ENCODE measurements around the gene NAAA.
"Not testable (repeated sequence)": the region's sequence is repeated elsewhere in the genome, so short reads cannot be mapped to it uniquely, and the experiment has no call there.

Gene NAAA

DNA sequence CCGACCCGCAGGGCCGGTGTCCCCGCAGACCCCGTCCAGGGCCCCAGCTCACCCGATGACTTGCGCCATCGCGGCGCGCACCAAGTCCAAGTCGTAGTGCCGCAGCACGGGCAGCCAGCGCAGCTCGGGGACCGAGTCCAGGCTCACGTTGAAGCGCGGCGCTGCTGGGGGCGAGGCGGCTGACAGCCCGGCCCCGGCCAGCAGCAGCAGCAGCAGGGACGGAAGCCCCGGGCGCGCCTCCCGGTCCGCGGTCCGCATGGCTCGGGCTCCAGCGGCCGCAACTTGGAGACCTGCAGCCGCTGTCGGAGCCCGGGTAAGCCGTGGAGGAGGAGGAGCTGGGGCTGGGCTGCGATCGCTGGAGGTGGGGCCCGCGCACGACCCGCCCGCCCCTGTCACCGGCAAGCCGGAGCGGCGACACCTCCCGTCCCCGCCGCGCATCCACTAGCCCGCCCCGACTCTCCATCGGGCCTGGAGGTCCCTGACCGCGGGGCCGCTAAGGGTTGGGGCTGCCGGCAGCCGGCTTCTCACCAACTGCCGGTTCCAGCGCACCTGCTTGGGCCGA, at the start of gene NAAA:
NAAA (minus strand) TSS at position 322 of the 562 bp plus-strand sequence; CDS start at position 258, 64 bp downstream.
- DNase-seq: no peak

DNA sequence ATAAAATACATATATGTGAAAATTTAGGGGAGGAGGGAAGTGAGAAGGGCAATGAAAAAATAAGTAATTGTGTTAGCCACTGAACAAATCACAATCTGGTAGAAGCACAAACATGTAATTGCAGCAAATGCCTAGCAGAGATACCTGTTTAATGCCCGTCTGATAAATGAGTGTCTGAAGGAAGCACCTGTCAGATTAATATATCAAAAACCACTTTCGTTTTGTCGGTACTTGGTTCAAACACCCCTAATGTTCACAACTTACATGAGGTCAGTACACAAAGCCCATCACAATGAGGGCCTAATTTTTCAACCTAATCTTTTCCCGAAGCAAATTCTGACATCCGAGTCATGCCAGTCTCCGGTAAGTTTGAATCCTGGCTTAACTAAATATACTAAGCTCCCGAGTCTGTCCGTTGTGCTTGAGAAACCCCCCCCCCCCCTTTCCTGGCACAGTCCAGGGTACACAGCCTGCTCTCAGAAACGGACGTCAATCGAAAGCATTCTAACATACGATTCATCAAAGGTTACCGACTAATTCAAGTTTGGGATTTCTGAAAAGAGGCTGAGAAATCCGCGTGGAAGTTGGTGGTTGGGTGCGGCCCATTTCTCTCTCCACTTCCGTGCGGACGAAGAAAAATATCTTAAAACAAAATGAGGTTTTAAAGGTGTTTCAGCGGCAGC, 49.2 kb upstream of the NAAA start:
- DNase-seq: no peak

DNA sequence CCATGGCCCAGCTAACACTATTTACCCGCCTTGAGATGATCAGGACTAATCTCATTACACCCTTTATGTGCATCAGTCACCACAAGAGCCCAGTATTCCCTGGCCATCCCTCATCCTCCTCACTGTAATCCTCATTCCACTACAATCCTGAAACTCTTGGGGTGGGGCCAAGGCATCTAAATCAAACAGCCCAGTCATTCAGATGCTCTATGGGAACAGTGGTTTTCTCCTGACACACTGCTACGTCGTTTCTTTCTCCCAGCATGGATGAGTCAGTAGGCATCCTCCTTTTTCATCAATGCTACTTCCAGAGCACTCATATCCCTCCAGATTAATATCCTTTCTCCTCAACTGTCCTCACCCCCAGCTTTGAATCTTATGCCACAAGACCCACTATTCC, 44.3 kb upstream of the NAAA start:
- DNase-seq: no peak

DNA sequence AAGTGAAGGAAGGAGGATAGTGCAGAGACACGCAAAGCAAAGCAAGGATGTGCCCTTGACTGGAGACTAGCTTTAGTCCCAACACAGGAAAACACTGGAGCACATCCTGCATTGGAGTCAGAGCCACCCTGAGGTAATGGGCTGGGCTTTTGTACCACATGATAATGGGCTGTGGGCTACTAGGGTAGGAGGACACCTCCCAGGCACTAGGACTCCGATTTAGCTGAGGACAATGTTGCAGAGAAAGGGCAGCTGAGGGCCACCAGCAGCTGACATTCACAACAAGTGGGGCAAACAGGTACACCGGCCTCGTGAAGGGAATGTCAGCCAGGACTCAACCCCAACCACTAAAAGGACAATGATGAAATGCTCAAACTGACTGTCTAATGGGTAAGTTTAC, 39.8 kb upstream of the NAAA start:
- no peak for DNase-seq

DNA sequence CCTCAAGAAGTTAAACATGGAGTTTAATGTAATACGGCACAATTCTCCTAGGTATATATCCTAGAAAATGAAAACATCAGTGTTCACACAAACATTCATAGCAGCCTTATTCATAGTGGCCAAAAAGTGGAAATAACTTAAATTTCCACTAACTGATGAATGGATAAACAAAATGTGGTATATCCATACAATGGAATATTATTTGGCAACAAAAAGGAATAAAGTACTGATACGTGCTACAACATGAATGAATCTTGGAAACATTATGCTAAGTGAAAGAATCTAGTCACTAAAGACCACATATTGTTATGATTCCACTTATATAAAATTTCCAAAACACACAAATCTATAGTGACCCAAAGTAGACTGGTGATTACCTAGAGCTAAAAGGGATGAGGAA, 35.4 kb upstream of the NAAA start:
- DNase-seq: no peak

DNA sequence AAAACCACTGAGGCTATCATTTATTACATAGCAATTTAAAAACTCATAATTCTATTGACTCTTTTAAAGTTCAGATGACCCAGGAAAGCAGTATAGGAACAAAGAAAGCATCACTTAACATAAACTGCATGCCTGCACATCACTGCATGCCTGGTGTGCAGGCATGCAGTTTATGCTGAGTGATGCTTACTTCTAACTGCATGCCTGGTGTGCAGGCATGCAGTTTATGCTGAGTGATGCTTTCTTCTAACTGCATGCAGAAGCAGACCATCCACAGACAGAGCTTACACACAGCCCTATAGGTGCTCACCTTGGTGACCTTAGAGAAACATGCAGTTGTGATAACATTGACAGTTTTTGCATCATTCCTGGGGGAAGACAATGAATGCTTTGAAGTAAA, 33.0 kb upstream of the NAAA start:
- DNase-seq: no peak

DNA sequence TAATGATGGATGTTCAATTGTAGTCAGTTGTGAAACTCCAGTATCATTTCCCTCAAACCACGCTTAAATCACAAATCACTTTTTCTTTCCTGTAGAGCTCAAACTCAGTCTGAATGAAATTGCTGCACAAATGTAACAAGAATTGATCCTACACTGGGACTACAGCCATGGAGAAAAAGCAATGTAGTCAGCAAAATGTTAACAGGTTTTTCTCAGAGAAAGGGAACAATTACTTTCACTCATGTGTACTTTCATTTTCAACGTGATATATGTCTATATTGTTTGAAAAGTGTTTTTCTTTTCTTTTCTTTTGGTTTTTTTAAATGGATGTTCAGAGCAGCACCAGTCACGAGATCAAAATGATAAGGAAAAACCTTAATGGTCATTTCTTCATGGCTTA, 27.3 kb upstream of the NAAA start:
- DNase-seq: no peak

DNA sequence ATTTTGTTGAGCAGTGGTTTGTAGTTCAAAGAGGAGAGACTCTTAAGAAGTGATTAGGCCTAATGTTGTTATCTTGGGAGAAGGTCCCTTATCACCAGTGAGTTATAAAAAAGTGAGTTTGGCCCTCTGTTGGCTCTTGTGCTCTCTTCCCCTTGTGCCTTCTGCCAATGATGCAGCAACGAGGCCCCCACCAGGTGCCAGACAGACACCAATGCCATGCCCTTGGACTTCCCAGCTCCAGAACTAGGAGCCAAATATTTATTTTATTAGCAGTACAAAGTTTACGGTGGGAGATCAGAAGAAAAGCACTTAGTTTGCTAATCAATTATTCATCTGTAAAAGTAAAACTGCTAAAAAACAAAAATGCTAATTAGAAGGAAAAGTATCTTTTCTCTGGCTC, 22.7 kb upstream of the NAAA start:
- DNase-seq: no peak

DNA sequence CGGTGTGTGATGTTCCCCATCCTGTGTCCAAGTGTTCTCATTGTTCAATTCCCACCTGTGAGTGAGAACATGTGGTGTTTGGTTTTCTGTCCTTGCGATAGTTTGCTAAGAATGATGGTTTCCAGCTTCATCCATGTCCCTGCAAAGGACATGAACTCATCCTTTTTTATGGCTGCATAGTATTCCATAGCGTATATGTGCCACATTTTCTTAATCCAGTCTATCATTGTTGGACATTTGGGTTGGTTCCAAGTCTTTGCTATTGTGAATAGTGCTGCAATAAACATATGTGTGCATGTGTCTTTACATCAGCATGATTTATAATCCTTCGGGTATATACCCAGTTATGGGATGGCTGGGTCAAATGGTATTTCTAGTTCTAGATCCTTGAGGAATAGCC, 21.3 kb upstream of the NAAA start:
- not testable (repeated sequence) for DNase-seq

DNA sequence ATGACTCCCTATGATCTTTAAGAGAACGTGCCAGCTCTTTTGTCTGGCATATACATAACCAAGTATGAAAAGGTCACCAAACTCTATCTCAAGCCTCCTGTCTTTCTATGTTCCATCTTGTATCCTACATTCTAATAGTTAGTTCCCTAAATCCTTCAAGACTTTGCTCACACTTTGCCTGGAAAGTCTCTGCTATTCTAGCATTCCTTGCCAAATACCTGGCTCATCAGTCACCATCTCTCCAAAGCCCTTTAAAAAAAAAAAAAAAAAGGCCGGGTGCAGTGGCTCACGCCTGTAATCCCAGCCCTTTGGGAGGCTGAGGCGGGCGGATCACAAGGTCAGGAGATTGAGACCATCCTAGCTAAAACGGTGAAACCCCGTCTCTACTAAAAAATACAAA, 17.7 kb upstream of the NAAA start:
- not testable (repeated sequence) for DNase-seq

DNA sequence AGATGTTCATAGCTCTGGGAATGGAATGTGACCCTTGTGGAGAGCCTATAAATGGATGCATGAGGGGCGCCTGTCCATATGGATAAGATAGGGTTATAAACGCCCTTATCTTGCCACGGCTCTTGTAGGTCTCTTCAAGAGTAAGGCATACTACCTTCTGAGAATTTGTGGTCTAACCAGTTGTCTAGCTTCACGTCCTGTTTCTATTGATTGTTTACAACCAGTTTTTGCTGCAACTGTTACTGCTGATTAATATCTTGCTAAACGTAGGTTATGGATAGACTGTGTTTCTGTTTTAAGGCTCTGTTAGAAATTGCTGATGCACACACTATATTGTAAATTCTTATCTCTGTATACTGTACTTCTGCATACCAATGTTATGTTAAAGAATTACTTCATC, 14.0 kb upstream of the NAAA start:
- DNase-seq: not testable (repeated sequence)

DNA sequence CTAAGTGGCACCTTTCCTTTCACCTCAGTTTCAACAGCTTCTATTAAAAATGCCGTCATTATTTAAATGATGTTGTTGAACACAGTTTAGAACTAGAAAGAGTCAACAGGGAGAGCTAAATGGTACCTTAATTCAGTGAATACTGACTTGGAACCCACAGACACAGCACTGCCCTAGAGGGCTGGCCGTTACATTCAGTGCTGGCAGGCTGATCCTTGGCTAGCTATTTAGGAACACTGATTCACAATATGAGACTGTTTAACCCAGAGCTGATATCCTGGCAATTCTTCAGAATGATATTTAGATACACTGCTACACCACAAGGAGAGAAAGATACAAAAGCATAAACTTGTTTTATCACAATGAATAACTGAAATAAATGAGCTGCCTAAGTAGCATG, 12.7 kb upstream of the NAAA start:
- no peak for DNase-seq

DNA sequence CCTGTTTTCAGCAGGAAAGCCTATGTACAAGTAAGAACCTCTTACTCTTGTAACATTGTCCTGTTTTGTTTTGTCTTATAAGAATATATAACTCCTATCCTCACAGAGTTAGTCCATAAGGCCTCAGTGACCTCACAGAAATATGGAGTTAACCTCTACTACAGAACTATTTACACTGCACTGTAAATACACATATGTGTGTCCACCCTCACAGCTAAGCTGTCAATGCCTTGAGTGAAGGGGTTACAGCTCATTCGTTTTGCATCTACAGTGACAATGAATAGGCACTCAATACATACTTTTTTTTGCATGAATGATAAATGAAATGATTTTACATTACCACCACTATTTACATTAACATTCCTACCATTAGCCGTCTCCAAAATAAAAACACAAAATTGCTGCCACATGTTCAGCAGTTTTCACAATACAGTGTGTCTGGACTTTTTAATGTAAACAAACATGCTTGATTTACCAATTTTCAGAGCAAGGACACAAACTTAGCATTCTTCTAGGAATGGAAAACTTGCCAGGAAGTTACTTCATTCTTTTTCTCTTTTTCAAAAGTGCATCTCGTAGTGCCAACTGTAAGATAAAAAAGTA, 9.5 kb upstream of the NAAA start:
- no peak for DNase-seq

DNA sequence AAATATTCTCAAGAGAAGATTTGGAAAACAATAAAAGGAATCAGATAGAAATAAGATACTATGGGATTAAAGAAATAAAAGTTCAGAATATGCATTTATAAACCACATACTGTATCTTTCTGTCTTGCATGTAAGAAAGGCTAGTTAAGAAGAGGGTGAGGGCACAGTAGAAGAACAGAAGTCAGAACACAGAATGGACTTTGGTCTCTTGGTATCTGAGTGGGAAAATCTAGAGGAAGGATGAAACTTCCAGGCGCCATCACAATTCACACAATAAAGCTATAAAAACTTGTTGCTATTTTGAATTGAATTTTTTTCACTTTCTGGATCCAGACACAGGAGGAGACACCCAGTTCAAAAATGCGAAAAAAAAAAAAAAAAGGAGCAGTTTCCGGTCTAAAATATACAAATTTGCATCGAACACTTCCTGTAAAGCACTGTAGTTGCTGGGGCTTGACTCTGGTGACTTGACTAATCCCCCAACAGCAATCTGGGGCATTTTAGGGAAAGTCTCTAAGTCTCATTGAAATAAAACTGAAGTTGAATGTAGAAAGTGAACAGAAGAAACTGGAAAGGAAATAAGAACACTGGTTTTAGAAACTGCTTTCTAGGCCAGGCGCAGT, 8.1 kb upstream of the NAAA start:
- DNase-seq: no peak

DNA sequence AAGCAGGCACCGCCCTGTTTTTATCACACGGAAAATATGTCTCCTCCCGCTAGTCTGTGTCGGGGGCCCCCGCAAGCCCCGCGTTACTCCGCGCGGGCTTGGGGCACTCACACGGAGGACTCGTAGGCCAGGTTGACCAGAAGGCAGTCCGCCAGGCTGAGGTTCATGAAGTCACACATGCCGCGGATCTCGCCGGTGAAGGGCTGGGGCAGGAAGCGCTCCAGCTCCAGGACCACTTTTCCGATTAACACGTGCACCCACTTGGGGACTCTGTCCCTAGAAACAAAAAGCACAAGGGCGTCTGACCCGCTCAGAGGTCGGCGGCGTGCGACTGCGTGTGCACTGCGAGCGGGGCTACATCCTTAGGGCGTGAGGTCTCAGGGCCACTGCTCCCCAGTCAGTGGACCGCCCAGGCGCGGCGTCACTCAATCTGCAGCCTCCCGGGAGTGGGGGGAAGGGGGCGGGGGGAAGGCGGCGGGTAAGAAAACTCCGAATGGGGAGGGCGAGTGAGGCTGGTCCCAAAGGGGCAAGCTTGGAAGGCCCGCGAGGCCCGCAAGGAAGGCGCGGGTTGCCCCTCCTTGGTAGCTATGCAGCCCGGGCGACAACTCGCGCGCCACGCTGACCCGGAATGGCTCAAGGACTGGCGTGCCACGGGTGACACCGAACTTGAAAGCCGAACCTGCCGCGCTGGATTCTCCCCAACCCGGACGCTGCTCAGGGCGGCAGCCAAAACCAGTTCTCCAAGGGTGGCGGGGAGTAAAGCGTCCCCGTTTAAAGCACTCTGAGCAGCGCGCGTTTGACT, 722 bp downstream of the NAAA start:
- DNase-seq: no peak

DNA sequence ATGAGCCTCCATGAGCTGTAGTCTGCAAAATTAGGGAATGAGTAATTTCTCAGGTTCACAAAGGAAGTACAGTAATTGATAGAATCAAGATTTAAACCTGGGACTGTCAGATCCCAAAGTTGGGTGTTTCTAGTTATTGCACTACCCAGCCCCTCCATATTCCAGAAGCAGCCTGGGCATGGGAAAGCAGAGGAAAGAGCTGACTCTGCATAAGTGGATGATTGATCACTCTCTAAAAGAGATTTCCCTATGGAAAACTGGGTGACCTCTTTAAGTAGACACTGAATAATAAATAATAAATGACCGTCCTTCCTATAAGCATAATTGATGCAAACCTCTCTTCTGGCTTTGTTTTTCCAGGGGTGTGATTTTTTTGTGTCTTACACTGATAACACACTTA, 5.2 kb downstream of the NAAA start:
- DNase-seq: no peak

DNA sequence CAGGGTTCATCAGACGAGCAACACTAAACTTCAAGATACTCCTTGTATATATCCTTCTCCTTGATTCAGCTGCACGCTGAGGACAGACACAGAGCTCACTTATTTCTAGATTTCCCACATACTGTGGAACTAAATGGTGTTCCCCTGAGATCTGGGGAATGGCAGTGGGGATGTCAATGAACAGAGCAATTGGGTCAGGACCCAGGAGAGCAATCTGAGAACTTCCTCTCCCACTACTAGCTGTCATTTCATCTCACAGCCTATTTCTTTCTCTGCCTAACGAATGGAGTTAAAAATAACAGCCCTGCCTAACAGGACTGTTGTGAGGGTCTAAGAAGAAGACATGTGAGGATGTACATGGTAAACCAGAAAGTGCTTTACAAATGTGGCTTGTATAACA, 10.7 kb downstream of the NAAA start:
- no peak for DNase-seq

DNA sequence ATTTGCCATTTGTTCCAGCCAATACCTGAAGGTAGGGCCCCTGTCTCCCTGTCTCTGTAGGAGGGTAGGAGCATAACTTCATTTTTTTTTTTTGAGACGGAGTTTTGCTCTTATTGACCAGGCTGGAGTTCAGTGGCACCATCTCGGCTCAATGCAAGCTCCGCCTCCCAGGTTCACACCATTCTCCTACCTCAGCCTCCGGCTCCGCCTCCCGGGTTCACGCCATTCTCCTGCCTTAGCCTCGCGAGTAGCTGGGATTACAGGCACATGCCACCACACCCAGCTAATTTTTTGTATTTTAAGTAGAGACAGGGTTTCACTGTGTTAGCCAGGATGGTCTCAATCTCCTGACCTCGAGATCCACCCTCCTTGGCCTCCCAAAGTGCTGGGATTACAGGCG, 15.9 kb downstream of the NAAA start:
- not testable (repeated sequence) for DNase-seq

DNA sequence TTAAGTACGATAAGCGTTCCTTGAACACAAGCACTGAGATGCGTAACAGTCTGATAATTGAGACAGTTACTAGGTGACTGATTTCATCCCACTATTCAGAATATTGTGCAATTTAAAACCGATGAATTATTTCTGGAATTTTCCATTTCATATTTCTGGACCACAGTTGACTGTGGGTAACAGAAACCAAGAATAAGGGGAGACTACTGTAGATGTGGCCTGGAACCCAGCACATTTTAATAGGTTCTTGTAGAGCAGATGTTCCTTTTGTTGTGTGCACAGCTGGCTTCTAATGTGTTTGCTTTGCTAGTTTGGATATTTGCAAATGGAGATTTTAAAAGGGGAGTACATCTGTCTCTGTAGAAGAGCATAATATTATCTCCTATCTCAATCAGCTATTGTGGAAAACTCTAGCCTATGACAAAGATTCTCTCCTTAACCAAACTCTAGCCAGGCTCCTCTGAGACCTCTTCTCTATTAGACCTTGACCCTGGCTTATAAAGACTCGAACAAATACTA, 16.4 kb downstream of the NAAA start:
- no peak for DNase-seq

DNA sequence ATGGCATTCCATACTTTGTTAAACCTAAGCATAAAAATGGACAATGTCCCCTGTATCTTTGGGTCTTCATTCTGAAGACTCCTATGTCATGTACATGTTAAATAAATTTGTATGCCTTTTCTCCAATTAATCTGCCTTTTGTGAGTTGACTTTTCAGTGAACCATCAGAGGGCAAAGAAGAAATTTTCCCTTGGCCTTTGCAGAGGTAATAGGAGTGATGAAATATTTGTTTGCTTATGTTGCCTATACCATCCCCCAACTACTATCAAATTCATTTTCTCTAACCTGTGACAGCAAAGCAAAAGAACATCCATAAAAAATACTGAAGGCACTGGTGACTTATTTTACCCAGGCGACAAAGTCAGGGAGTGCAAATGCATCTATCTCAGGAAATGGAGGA, 18.2 kb downstream of the NAAA start:
- no peak for DNase-seq

DNA sequence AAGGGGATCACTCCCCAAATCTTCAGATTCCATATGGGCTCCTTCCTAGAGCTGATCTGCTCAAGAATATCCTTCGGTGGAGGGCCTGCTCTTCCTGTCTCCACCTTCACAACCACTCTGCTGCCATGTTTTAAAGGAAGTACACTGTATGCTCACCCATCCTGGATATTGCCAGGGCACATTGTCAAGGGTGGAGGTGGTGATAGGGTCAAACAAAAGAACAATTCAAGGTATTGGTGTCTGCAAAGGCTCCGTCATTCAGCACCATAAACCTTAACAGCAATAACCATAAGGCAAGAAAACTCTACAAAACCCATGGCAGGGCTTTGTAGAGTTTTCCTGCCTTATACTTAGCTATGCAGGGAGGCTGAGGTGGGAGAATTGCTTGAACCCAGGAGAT, 18.9 kb downstream of the NAAA start:
- DNase-seq: no peak

DNA sequence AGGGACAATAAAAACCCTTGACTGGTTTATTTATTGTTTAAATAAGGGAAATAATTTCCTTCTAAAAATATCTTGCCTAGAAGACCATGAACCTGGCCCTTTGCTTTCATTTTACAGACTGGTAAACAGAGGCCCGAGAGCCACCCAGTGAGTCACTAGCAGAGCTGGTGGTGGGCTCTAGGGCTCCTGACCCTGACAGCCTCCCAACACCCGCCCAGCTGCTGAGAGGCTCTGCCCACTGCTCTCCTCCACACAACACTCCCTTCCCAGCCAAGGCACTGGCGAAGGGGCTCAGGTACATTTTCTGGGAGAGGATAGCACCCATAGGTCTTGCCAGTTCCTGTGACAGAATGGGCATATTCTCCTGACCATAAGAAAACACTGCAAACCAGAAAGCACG, 20.5 kb downstream of the NAAA start:
- DNase-seq: no peak

DNA sequence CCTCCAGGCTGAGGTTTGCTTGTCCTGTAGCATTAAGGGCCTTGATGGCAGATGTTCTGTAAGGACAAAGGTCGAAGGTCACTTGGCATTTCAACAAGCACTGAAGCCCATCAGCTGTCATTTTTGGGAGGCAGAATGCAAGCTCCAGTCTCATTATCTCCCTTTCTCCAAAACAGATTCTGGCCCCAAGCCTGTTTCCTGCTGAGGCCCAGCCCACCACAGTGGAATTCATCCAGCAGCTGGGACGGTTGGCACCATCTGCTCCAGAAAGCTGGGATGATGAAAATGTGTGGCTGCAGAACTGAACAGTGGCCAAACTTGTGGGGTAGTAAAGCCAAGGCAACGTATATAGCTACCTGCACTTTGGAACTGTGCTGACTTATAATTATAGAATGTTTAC, 20.9 kb downstream of the NAAA start:
- DNase-seq: no peak
